Measurements from ENCODE around the gene UBE2L5. TPM values are rescaled to one million over a fixed set of nuclear protein-coding genes. Genes with fewer than 3 reads are reported as not detected.

UBE2L5 gene
- total and polyA plus RNA-seq, 2 of the 8 experiments (the other 6 are each of a cell fraction or from before 2014, with no cell fraction given), result not detected

- no peak overlapping the region for H3K56ac ChIP-seq (replicated peaks; ENCODE audit: insufficient read length, low read depth, low read length)
- H2BK15ac ChIP-seq (ENCODE audit: low read length), result no peak overlapping the region
- H3K36me3 ChIP-seq (ENCODE audit: control insufficient read depth in 2 of 4, insufficient read depth in 4 of 4, low read length in 3 of 4), result no peaks in the 10 kb centered on the region
- H2AFZ ChIP-seq (ENCODE audit: low read length), result no peak overlapping the region
- WGBS, 2 experiments (ENCODE audit: extremely low coverage in 1 of 2, insufficient coverage in 1 of 2, insufficient read length in 1 of 2, insufficient replicate concordance in 2 of 2, low coverage in 1 of 2, low lambda C conversion rate in 2 of 2, missing lambda C conversion rate in 1 of 2), result 76% methylated on average over 2 of the region's 2 CpGs; no CpG with 5 or more reads in 1 of the 2 experiments
- no peak overlapping the region for H3K4me2 ChIP-seq (ENCODE audit: insufficient read depth in 1 of 2, low read depth in 2 of 2, low read length in 2 of 2)
- no peak for FAIRE-seq
- H3K14ac ChIP-seq (ENCODE audit: insufficient read length), result no peak overlapping the region
- H2BK120ac ChIP-seq (replicated peaks; ENCODE audit: low read depth, low read length), result no peak overlapping the region
- no peak overlapping the region for H3K9ac ChIP-seq (replicated peaks in 1 of 4; ENCODE audit: extremely low read depth in 1 of 4, low read depth in 3 of 4, low read length in 3 of 4)
- no peak overlapping the region for H4K8ac ChIP-seq (ENCODE audit: extremely low read depth, insufficient read depth, low read length)
- no peak overlapping the region for H4K5ac ChIP-seq (ENCODE audit: insufficient read length, low read depth, low read length)
- H3K79me2 ChIP-seq (ENCODE audit: control insufficient read depth in 1 of 2, insufficient read depth in 2 of 2, low read length in 2 of 2), result no peaks in the 10 kb centered on the region
- no peaks in the 10 kb centered on the region for H3K23me2 ChIP-seq (ENCODE audit: low read depth, low read length)
- no peak overlapping the region for H3K4ac ChIP-seq (replicated peaks; ENCODE audit: insufficient read length, low read depth, low read length)
- no peak overlapping the region for H2BK12ac ChIP-seq (ENCODE audit: low read depth, low read length)
- no peaks in the 10 kb centered on the region for H4K20me1 ChIP-seq (replicated peaks in 1 of 2; ENCODE audit: control insufficient read depth in 1 of 2, insufficient read depth in 2 of 2, low read length in 2 of 2)
- POLR2A ChIA-PET (ENCODE audit: partially characterized antibody), result no interaction called here
- no peak overlapping the region for H3K4me3 ChIP-seq (ENCODE audit: extremely low read depth in 1 of 4, insufficient read depth in 2 of 4, low read depth in 3 of 4, low read length in 4 of 4)
- CTCF ChIA-PET (ENCODE audit: partially characterized antibody), result interaction anchor here (0.7 kb wide), 1 partner anchor 246 kb away, joined by 3 read pairs; no protein-coding TSS in a partner anchor
- no peak overlapping the region for H2AK5ac ChIP-seq (ENCODE audit: low read depth, low read length)
- H3K9me3 ChIP-seq (ENCODE audit: insufficient read depth in 2 of 2, low read depth in 1 of 2, low read length in 1 of 2), result no peaks in the 10 kb centered on the region
- no peak overlapping the region for H3K27ac ChIP-seq (ENCODE audit: low read depth, low read length)
- H3K79me1 ChIP-seq (ENCODE audit: low read depth, low read length), result no peaks in the 10 kb centered on the region
- H2BK20ac ChIP-seq (ENCODE audit: low read length), result no peak overlapping the region
- H4K91ac ChIP-seq (replicated peaks; ENCODE audit: insufficient read length, low read length), result no peak overlapping the region
- H3K4me1 ChIP-seq (replicated peaks in 1 of 4; ENCODE audit: control insufficient read depth in 3 of 4, insufficient read depth in 4 of 4, low read length in 3 of 4), result peaks cover 2 to 9% (median 3%) of the 10 kb centered on the region in 4 experiments
- no peak overlapping the region for H3K23ac ChIP-seq (ENCODE audit: insufficient read length)
- H3K18ac ChIP-seq (ENCODE audit: extremely low read depth, low read length), result no peak overlapping the region
- DNase-seq (ENCODE audit: low read depth in 1 of 2, low spot score in 2 of 2), result no peak
- H3K27me3 ChIP-seq (replicated peaks in 1 of 4; ENCODE audit: control insufficient read depth in 3 of 4, extremely low read depth in 1 of 4, insufficient read depth in 3 of 4, low read length in 3 of 4), result no peaks in the 10 kb centered on the region
- no peak overlapping the region for H2BK5ac ChIP-seq (ENCODE audit: low read depth, low read length)
- TF ChIP-seq JUND (IDR thresholded peaks at IDR 0.05; ENCODE audit: low read length) (no peak), SP4 (IDR thresholded peaks at IDR 0.05; ENCODE audit: low read length) (no peak), ATF2 (IDR thresholded peaks at IDR 0.05; ENCODE audit: low read length) (no peak), TAF1 (IDR thresholded peaks at IDR 0.05; ENCODE audit: low read depth, low read length) (no peak), CEBPB (IDR thresholded peaks at IDR 0.05; ENCODE audit: low read depth, low read length) (no peak), EGR1 (IDR thresholded peaks at IDR 0.05; ENCODE audit: borderline replicate concordance, low read depth, low read length) (no peak), CHD1 (IDR thresholded peaks at IDR 0.05; ENCODE audit: low read depth, low read length) (no peak), JUN (IDR thresholded peaks at IDR 0.05; ENCODE audit: low read depth, low read length) (no peak), CBX5 (IDR thresholded peaks at IDR 0.05; ENCODE audit: low read depth, low read length) (no peak), POLR2AphosphoS5 (IDR thresholded peaks at IDR 0.05; ENCODE audit: low read depth, low read length) (no peak), ZNF274 (IDR thresholded peaks at IDR 0.05; ENCODE audit: borderline replicate concordance, extremely low read depth, low read length) (no peak), SIRT6 (IDR thresholded peaks at IDR 0.05; ENCODE audit: low read length) (no peak), SIN3A (conservative IDR thresholded peaks at IDR 0.05 in 1 of 2, IDR thresholded peaks at IDR 0.05 in 1 of 2; ENCODE audit: low read depth in 1 of 2, low read length in 2 of 2) (no peak), RAD21 (IDR thresholded peaks at IDR 0.05 in 1 of 2, conservative IDR thresholded peaks at IDR 0.05 in 1 of 2; ENCODE audit: low read depth in 2 of 2, low read length in 2 of 2) (no peak)
Observed at GRCh38 chr13:30378191-30378590, 44.1 kb upstream of the UBE2L5 start.

Measured in H1 (cell line).